Measurements from ENCODE around the gene MAPKAP1. TPM values are rescaled to one million over a fixed set of nuclear protein-coding genes. Genes with fewer than 3 reads are reported as not detected.
A peak's percentile ranks its signal among the peaks of the same experiment; 100 is the strongest.
"Not testable (repeated sequence)": the region's sequence is repeated elsewhere in the genome, so short reads cannot be mapped to it uniquely, and the experiment has no call there.

Gene MAPKAP1
- total RNA-seq, 1 donor from 2014 or later: 56.6 TPM

- Histone ChIP-seq H3K79me2 (ENCODE audit: low read depth) (no peaks in the 10 kb centered on the region), H3F3A (ENCODE audit: low read depth) (peaks cover 10% of the 10 kb centered on the region), H3K36me3 (no peaks in the 10 kb centered on the region), H3K9ac (no peak overlapping the region), H3K27me3 (peaks cover 23% of the 10 kb centered on the region), H4K20me1 (ENCODE audit: low read depth) (no peaks in the 10 kb centered on the region), H2AFZ (replicated peaks) (no peak overlapping the region), H3K4me2 (no peak overlapping the region), H3K4me1 (no peaks in the 10 kb centered on the region), H3K27ac (no peak overlapping the region), H3K9me3 (ENCODE audit: low read depth) (no peaks in the 10 kb centered on the region), H3K4me3 (no peak overlapping the region)
- Mint-ChIP-seq H3K36me3 (peaks cover 5% of the 10 kb centered on the region), H3K9me3 (no peaks in the 10 kb centered on the region), H3K27ac (no peak overlapping the region), H3K4me1 (peaks cover 16% of the 10 kb centered on the region), H3K4me3 (no peak overlapping the region), H3K27me3 (ENCODE audit: insufficient read depth, low read depth) (peaks cover 17% of the 10 kb centered on the region)
- TF ChIP-seq EZH2 (IDR thresholded peaks at IDR 0.05) (no peak), CTCF (IDR thresholded peaks at IDR 0.05) (no peak), EZH2phosphoT487 (IDR thresholded peaks at IDR 0.05) (no peak)
- no peak for DNase-seq (ENCODE audit: low spot score)
Observed at GRCh38 chr9:125405938-125406809, 300.8 kb downstream of the MAPKAP1 start.

GRCh38 chr9:125404733-125405132 is 302.3 kb downstream of the MAPKAP1 start:
- no peak for DNase-seq (ENCODE audit: low spot score)
- Histone ChIP-seq H3K27me3 (peaks cover 23% of the 10 kb centered on the region), H3K4me2 (no peak overlapping the region), H4K20me1 (ENCODE audit: low read depth) (no peaks in the 10 kb centered on the region), H3F3A (ENCODE audit: low read depth) (peaks cover 17% of the 10 kb centered on the region), H3K27ac (no peak overlapping the region), H2AFZ (replicated peaks) (no peak overlapping the region), H3K36me3 (no peaks in the 10 kb centered on the region), H3K4me1 (no peaks in the 10 kb centered on the region), H3K4me3 (no peak overlapping the region), H3K79me2 (ENCODE audit: low read depth) (no peaks in the 10 kb centered on the region), H3K9ac (no peak overlapping the region), H3K9me3 (ENCODE audit: low read depth) (no peaks in the 10 kb centered on the region)
- Mint-ChIP-seq H3K4me1 (peaks cover 15% of the 10 kb centered on the region), H3K4me3 (no peak overlapping the region), H3K27ac (no peak overlapping the region), H3K27me3 (ENCODE audit: insufficient read depth, low read depth) (peaks cover 13% of the 10 kb centered on the region), H3K9me3 (no peaks in the 10 kb centered on the region), H3K36me3 (peaks cover 2% of the 10 kb centered on the region)
- TF ChIP-seq EZH2phosphoT487 (IDR thresholded peaks at IDR 0.05) (no peak), CTCF (IDR thresholded peaks at IDR 0.05) (no peak), EZH2 (IDR thresholded peaks at IDR 0.05) (no peak)

GRCh38 chr9:125400725-125401716 is 306.0 kb downstream of the MAPKAP1 start:
- no peaks in the 10 kb centered on the region for H3K36me3 Mint-ChIP-seq
- H3K4me1 Mint-ChIP-seq: peaks cover 6% of the 10 kb centered on the region
- H4K20me1 ChIP-seq (ENCODE audit: low read depth): no peaks in the 10 kb centered on the region
- no peaks in the 10 kb centered on the region for H3K36me3 ChIP-seq
- no peak overlapping the region for H3K4me3 ChIP-seq
- peaks cover 4% of the 10 kb centered on the region for H3K27me3 Mint-ChIP-seq (ENCODE audit: insufficient read depth, low read depth)
- no peak overlapping the region for H3K4me3 Mint-ChIP-seq
- peaks cover 9% of the 10 kb centered on the region for H3F3A ChIP-seq (ENCODE audit: low read depth)
- no peaks in the 10 kb centered on the region for H3K79me2 ChIP-seq (ENCODE audit: low read depth)
- no peak overlapping the region for H3K27ac ChIP-seq
- no peak overlapping the region for H3K4me2 ChIP-seq
- no peak overlapping the region for H3K9ac ChIP-seq
- peak overlapping the region; percentile 50 for H2AFZ ChIP-seq (replicated peaks)
- TF ChIP-seq EZH2phosphoT487 (IDR thresholded peaks at IDR 0.05): no peak
- no peak for TF ChIP-seq CTCF (IDR thresholded peaks at IDR 0.05)
- TF ChIP-seq EZH2 (IDR thresholded peaks at IDR 0.05): no peak
- no peaks in the 10 kb centered on the region for H3K9me3 ChIP-seq (ENCODE audit: low read depth)
- no peak for DNase-seq (ENCODE audit: low spot score)
- no peaks in the 10 kb centered on the region for H3K27me3 ChIP-seq
- no peaks in the 10 kb centered on the region for H3K4me1 ChIP-seq
- no peaks in the 10 kb centered on the region for H3K9me3 Mint-ChIP-seq
- no peak overlapping the region for H3K27ac Mint-ChIP-seq

DNA sequence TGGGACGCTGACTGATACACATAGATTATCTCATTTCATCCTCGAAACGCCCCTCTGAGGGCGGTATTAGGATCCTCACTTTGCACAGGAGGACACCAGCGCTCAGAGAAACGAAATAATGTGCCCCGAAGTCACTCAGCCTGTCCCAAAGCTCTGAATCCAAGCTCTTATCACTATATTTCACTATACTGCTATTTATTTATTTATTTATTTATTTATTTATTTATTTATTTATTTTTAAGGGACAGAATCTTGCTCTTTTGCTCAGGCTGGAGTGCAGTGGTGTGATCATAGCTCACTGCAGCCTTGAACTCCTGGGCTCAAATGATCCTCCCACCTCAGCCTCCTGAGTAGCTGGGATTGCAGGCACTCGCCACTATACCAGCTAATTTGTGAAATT is 306.8 kb downstream of the MAPKAP1 start:
- H3K27ac ChIP-seq; H3F3A ChIP-seq (ENCODE audit: low read depth); DNase-seq (ENCODE audit: low spot score); H3K27me3 Mint-ChIP-seq (ENCODE audit: insufficient read depth, low read depth); H3K36me3 ChIP-seq; H3K4me1 ChIP-seq; H4K20me1 ChIP-seq (ENCODE audit: low read depth); H3K9ac ChIP-seq; H3K27me3 ChIP-seq; H3K4me3 Mint-ChIP-seq; H3K4me2 ChIP-seq; H3K36me3 Mint-ChIP-seq; H3K9me3 Mint-ChIP-seq; H3K4me1 Mint-ChIP-seq; H3K4me3 ChIP-seq; H3K79me2 ChIP-seq (ENCODE audit: low read depth); H3K9me3 ChIP-seq (ENCODE audit: low read depth): not testable (repeated sequence)
- peak overlapping the region; percentile 26 for H2AFZ ChIP-seq (replicated peaks)
- peak overlapping the region; percentile 35 for H3K27ac Mint-ChIP-seq
